GM18499 (cell line): Measurements from ENCODE around the gene GMNN.

Source experiments
- ATAC-seq: cut with Tn5 transposase; IDR thresholded peaks from one replicate; pipeline ENCODE4 v1.9.1; 2021; ENCODE audit warnings: moderate number of reproducible peaks; ENCODE audit not compliant: insufficient read depth, unreplicated experiment

The GMNN gene

GRCh38 chr6:24799541-24799915 lies 24.8 kb downstream of the GMNN start:
- no peak for ATAC-seq

DNA sequence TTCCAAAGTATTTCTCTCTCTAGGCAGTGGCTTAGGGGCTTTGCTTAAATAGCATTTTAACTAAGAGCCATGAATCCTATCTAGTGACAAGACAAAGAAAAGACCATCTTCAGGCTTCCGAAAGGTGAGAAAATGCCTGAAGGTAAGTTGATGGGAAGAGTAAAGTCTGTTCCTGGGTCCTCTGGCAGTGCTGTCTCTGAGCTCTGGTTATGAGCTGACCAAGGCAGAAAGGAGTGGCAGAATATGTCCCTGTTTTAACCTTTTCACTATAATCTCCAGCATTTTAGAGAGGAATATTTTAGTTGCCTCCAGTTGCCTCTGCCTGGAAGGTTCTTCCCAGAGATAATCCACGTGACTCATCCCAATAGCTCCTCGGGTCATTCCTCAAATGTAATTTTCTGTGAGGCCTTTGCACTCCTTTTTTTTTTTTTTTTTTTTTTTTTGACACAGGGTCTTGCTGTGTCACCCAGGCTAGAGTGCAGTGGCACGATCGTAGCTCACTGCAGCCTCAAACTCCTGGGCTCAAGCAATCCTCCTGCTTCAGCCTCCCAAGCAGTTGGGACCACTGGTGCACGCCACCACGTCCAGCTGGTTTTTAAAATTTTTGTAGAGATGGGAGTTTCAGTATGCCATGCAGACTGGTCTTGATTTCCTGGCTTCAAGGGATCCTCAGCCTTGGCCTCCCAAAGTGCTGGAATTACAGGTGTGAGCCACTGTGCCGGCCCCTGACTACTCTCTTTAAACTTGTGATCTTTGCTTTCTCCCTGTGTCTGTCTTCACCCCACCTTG lies 27.7 kb downstream of the GMNN start:
- ATAC-seq, result no peak

DNA sequence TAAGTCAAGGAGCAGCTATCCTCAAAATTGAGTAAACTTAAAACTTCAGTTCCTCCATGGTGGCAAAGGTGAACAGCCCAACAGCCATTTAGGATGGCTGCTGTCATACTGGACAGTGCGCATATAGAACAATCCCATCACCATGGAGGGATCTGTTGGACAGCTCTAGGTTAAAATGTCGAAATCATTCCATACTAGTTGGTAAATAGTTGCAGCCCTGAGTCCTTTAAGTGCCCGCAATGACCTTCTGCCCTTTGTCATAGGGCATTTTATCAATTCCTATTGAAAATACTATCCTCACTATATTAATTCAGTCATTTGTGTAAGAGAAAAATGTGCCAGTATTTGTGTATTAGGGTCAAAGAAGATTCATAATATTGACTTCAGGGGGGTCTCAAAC lies 32.8 kb downstream of the GMNN start:
- no peak for ATAC-seq

GRCh38 chr6:24809728-24810127 lies 35.0 kb downstream of the GMNN start:
- no peak for ATAC-seq

DNA sequence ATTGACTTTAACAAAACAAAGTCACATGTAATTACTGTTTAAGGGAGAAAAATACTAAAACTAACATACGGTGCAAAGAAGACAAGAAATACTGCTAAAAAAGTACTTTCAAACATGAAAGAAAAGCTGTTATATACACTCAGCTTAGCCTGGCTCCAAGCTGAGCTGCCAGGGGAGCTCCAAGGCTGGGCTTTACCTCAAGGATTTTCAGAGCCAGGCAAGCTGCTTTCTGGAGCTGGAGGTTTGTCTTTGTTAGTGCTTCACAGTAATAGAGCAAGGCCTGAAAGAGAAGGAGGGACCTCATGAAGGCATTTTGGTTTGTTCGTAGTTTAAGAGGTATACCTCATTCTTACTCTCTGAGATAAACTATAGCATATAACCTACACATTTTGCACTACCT lies 43.6 kb downstream of the GMNN start:
- ATAC-seq, result no peak

- no peak for ATAC-seq
These were observed 47.2 kb downstream of the GMNN start for GRCh38 chr6:24821860-24822444.

DNA sequence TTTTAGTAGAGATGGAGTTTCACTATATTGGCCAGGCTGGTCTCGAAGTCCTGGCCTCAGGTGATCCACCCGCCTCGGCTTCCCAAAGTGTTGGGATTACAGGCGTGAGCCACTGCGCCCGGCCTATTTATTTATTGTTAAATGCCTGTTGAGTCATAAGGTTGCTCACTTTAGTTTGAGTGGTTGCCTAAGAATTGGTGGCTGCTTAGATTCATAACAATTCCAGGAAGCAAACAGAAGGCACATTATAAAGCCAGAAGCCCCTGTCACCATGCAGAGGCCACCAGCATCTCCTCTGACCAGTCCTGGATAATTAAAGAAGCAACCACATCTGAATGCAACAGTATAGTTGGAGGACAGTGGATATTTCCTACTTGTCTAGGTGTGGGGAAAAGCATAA lies 48.0 kb downstream of the GMNN start:
- ATAC-seq, result no peak

DNA sequence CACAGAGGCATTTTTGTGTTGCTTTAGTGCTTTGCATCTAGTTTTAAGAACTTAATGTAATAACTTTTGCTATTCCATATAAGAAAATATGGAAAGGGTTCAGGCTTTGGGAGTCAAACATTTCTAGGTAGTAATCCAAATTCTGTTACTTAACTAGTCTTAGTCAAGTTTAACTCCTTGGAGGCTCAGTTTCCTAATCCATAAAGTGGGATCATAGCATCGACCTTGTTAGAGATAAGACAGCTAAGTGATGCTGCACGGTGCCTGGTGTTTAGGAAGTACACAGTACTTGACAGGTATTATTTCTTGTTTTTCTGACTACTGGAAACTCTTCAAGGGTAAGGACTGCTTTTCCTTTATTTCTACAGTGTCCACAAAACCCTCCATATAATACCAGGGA lies 48.4 kb downstream of the GMNN start:
- ATAC-seq, result no peak

- no peak for ATAC-seq
These were observed 49.6 kb downstream of the GMNN start for GRCh38 chr6:24824142-24824938.

- no peak for ATAC-seq
These were observed 50.4 kb downstream of the GMNN start for GRCh38 chr6:24825130-24825630.

GRCh38 chr6:24827162-24827561 lies 52.4 kb downstream of the GMNN start:
- ATAC-seq, result no peak

DNA sequence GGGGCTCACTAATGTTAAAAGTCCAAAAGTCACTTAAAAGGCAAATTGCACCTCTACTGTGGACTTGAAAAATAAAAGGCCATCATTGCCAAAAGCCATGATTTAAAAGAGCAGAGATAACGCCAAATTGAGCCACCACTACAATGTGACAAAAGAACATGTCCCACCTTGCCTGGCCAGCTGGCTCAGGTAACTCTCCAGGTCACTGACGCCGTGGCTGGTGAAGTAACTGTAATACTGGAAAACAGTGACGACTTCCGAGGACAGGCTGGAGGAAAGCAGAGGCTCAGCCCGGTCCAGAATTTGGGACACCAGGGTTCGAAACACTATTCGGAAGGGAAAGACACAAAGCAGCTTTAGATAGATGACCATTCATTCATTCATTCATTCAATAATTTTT lies 53.2 kb downstream of the GMNN start:
- no peak for ATAC-seq

GRCh38 chr6:24829657-24830056 lies 54.9 kb downstream of the GMNN start:
- ATAC-seq, result no peak

- no peak for ATAC-seq
These were observed 57.3 kb downstream of the GMNN start for GRCh38 chr6:24831771-24832716.

GRCh38 chr6:24832794-24833193 lies 58.1 kb downstream of the GMNN start:
- ATAC-seq, result no peak

DNA sequence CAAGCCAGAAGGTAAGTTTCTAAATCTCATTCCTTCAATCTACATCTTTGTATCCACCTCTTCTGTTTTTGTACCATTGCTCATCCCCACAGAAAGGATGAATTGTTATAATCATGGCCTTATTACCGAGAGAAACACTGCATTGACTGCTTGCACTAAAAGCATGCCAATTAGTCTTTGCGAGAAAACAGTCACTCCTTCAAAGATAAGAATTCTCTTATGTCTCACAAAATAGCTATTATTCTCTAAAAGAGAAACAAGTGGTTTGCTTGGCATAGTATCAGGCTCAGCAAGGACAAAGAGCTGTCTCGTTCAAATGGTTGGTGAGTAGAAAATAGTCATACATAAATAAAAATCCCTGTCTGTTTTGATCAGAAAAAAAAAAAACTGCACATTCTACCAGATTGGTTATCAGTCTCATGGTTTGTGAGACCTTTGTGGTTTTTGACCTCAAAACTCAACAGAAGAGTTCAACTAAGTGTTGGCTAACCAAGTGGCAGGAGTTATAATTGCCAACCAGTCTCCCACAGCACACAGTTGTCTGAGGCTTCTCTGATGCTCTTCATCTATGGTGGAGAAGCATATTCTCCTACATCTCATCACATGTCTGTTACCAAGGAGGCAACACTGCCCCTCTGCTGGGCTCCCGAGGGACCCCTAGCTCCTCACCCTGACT lies 59.1 kb downstream of the GMNN start:
- ATAC-seq, result no peak
